ENCODE data around the gene ANKRD26.
"Not testable (repeated sequence)": the region's sequence is repeated elsewhere in the genome, so short reads cannot be mapped to it uniquely, and the experiment has no call there.

ANKRD26 gene

DNA sequence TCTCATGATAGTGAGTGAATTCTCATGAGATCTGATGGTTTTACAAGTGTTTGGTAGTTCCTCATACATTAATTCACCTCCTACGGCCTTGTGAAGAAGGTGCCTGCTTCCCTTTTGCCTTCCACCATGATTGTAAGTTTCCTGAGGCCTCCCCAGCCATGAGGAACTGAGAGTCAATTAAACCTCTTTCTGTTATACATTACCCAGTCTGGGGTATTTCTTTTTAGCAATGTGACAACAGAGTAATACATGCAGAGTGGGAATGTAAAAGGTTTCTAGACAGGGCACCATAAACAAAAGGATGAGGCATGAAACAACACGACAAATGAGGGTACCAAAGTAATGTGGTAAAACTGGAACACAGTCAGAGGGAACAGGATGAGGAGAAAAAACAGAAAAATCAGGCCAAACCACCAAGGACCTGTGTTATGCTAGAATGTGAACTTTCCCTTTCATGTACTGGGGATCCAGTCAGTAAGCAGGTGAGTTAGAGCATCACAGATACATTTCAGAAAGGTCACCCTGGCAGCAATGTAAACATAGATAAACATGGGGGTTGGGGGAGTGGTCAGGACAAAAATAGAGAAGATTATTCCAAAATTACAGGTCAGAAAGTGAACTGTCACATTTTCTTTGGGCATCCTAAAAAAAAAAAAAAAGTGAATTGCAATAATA lies 31.9 kb downstream of the ANKRD26 start:
- H3K4me3 ChIP-seq (ENCODE audit: low read depth, low read length): no peak overlapping the region
- DNase-seq (ENCODE audit: low read depth): no peak
- no peak for TF ChIP-seq CTCF (IDR thresholded peaks at IDR 0.05; ENCODE audit: low read depth, low read length, missing control alignments)

GRCh38 chr10:27065084-27065483 lies 35.2 kb downstream of the ANKRD26 start:
- H3K4me3 ChIP-seq (ENCODE audit: low read depth, low read length): no peak overlapping the region
- no peak for TF ChIP-seq CTCF (IDR thresholded peaks at IDR 0.05; ENCODE audit: low read depth, low read length, missing control alignments)
- no peak for DNase-seq (ENCODE audit: low read depth)

GRCh38 chr10:27052656-27053055 lies 47.6 kb downstream of the ANKRD26 start:
- no peak for TF ChIP-seq CTCF (IDR thresholded peaks at IDR 0.05; ENCODE audit: low read depth, low read length, missing control alignments)
- DNase-seq (ENCODE audit: low read depth): no peak
- no peak overlapping the region for H3K4me3 ChIP-seq (ENCODE audit: low read depth, low read length)

- DNase-seq (ENCODE audit: low read depth); H3K4me3 ChIP-seq (ENCODE audit: low read depth, low read length): not testable (repeated sequence)
These were observed 55.0 kb downstream of the ANKRD26 start for GRCh38 chr10:27045247-27045646.

DNA sequence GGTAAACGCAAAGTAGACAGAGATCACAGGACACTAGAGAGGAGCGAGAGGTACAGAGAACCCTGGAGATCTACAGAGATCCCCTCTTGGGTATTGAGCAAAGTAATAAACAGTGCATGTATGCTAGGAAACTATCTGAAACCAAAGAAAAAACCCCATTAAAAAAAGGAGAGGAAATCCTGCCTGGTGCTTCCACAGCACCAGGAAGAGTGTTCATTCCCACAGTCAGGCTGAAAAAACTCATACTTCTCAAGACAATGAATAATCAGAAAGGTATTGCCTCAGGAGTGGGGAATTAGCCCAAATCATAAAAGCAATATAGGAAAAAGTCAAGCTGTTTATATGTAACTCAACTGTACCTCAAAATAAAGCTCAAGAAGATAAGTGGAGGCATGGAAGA lies 59.1 kb downstream of the ANKRD26 start:
- TF ChIP-seq CTCF (IDR thresholded peaks at IDR 0.05; ENCODE audit: low read depth, low read length, missing control alignments): no peak
- H3K4me3 ChIP-seq (ENCODE audit: low read depth, low read length): no peak overlapping the region
- DNase-seq (ENCODE audit: low read depth): no peak

DNA sequence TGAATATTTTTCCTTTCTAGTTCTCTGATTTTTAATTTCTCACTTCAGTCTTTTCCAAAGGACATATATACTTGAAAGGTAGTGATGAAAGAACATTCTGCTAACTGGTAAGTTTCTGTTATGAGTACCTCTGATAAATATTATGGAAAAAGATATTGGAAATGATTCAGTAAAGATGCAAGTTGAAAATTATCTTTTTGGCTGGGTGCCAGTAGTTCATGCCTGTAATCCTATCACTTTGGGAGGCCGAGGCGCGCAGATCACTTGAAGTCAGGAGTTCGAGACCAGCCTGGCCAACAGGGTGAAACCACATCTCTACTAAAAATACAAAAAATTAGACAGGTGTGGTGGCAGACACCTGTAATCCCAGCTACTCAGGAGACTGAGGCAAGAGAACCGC lies 62.1 kb downstream of the ANKRD26 start:
- no peak for DNase-seq (ENCODE audit: low read depth)
- no peak overlapping the region for H3K4me3 ChIP-seq (ENCODE audit: low read depth, low read length)
- no peak for TF ChIP-seq CTCF (IDR thresholded peaks at IDR 0.05; ENCODE audit: low read depth, low read length, missing control alignments)

- no peak for DNase-seq (ENCODE audit: low read depth)
These were observed 65.1 kb downstream of the ANKRD26 start for GRCh38 chr10:27035163-27035562.

More at GRCh38 chr10:27035163-27035562, 65.1 kb downstream of the ANKRD26 start:
- TF ChIP-seq CTCF (IDR thresholded peaks at IDR 0.05; ENCODE audit: low read depth, low read length, missing control alignments): no peak
- H3K4me3 ChIP-seq (ENCODE audit: low read depth, low read length): no peak overlapping the region
